Chondrocyte (in vitro differentiated cells): ENCODE results near the gene CDK5. TPM values are rescaled to one million over a fixed set of nuclear protein-coding genes. Genes with fewer than 3 reads are reported as not detected.

Experiments used
- DNase-seq: peaks from one replicate; pipeline ENCODE4 v3.0.0; 2021; ENCODE audit warnings: mixed read lengths, low spot score
- H3K27ac Mint-ChIP-seq: one replicate; pipeline ENCODE4 v1.8.0; 2021; ENCODE audit warnings: mild to moderate bottlenecking, moderate library complexity, mixed read lengths; ENCODE audit not compliant: unreplicated experiment
- H3K27me3 Mint-ChIP-seq: 2 replicates; pipeline ENCODE4 v1.8.0; 2021; ENCODE audit warnings: low read depth, mixed read lengths
- H3K36me3 Mint-ChIP-seq: 2 replicates; pipeline ENCODE4 v1.8.0; 2021; ENCODE audit warnings: low read depth, mixed read lengths
- H3K4me1 Mint-ChIP-seq: 2 replicates; pipeline ENCODE4 v1.8.0; 2021; ENCODE audit warnings: low read depth, mild to moderate bottlenecking, mixed read lengths
- H3K4me3 Mint-ChIP-seq: one replicate; pipeline ENCODE4 v1.8.0; 2021; ENCODE audit warnings: mild to moderate bottlenecking, moderate library complexity, mixed read lengths; ENCODE audit not compliant: unreplicated experiment
- H3K9me3 Mint-ChIP-seq: 2 replicates; pipeline ENCODE4 v1.8.0; 2021; ENCODE audit warnings: low read depth, mixed read lengths
- CTCF ChIP-seq: fragments of 200-600 bp; sonication (generic); IDR thresholded peaks from 2 replicates; pipeline ENCODE4 v1.5.0; 2021; ENCODE audit warnings: antibody characterized with exemption, mild to moderate bottlenecking, moderate library complexity
- total RNA-seq: library from RNA; stranded (reverse); gene quantifications from 3 replicates; pipeline ENCODE4 v1.2.1, GENCODE V29; 2021

Gene CDK5
- total RNA-seq, 1 donor from 2014 or later = 24.0 TPM

GRCh38 chr7:151061213-151062110, 3.8 kb upstream of the CDK5 start:
- H3K27ac Mint-ChIP-seq = peak overlapping the region; percentile 97
- H3K27me3 Mint-ChIP-seq = no peaks in the 10 kb centered on the region
- H3K9me3 Mint-ChIP-seq = no peaks in the 10 kb centered on the region
- DNase-seq = no peak
- H3K36me3 Mint-ChIP-seq = peaks cover 7% of the 10 kb centered on the region
- peaks cover 49% of the 10 kb centered on the region for H3K4me1 Mint-ChIP-seq
- TF ChIP-seq CTCF = no peak
- peak overlapping the region; percentile 96 for H3K4me3 Mint-ChIP-seq

DNA sequence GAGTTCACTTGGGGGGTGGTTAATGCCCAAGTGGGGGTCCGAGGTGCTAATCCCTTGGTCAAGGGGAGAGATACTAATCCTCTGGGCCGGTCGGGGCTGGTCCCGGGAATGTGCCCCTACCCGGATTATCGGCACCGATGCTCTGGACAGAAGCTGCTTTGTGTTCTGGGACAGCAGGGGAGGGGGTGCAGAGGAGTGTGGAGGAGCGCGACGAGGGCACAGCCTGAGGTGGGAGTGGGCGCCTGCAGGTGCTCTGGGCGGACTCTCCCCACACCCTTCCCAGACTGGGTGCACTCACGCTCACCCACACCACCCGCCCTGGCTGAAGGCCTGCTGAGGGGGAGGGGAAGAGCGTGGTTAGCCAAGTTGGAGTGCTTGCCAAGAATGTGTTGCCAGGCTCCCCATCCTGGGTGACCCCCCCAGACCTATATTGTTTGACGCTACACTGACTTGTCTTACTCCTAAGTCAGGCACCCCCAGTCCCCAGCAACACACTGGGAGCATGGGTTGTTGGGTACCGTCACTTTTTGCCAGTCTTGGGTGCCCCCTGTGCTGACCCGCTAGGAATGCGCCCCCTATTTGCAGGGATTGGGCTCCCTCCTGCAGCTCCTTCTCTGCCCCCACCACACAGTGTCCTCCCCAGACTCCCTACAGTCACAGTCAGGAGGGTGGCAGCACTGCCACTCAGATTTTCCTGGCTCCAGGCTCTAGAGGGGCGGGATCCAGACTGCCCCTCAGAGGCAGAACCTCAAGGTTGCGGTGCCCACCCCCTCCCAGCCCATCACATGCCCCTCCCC, 2.9 kb upstream of the CDK5 start:
- Mint-ChIP-seq H3K9me3 (no peaks in the 10 kb centered on the region), H3K27me3 (no peaks in the 10 kb centered on the region), H3K4me1 (peaks cover 53% of the 10 kb centered on the region), H3K4me3 (peak overlapping the region; percentile 96), H3K27ac (peak overlapping the region; percentile 97), H3K36me3 (peaks cover 7% of the 10 kb centered on the region)
- DNase-seq = no peak
- peak; percentile 64 for TF ChIP-seq CTCF

- no peaks in the 10 kb centered on the region for H3K27me3 Mint-ChIP-seq
- H3K9me3 Mint-ChIP-seq = no peaks in the 10 kb centered on the region
- peaks cover 50% of the 10 kb centered on the region for H3K4me1 Mint-ChIP-seq
- H3K27ac Mint-ChIP-seq = peak overlapping the region; percentile 97
- H3K36me3 Mint-ChIP-seq = peaks cover 2% of the 10 kb centered on the region
- DNase-seq = no peak
- peak overlapping the region; percentile 96 for H3K4me3 Mint-ChIP-seq
- peak; percentile 57 for TF ChIP-seq CTCF
Observed at GRCh38 chr7:151060113-151060415, 2.4 kb upstream of the CDK5 start.

GRCh38 chr7:151059367-151060112, 1.8 kb upstream of the CDK5 start, which contains the start of gene SLC4A2:
Gene SLC4A2, plus strand, starts transcription at chr7:151059589. Its CDS starts 2,399 bp downstream, at chr7:151061988.
- Mint-ChIP-seq H3K4me3 (peak within 1 kb of the TSS; percentile 96), H3K9me3 (no peaks in the 10 kb centered on the region), H3K36me3 (peaks cover 2% of the 10 kb centered on the region), H3K4me1 (peaks cover 50% of the 10 kb centered on the region), H3K27ac (peak within 1 kb of the TSS; percentile 97), H3K27me3 (no peaks in the 10 kb centered on the region)
- DNase-seq = no peak
- TF ChIP-seq CTCF = peak; percentile 84
